AG09319 (cell line): ENCODE results near the gene KRT28.
"Not testable (repeated sequence)": the region's sequence is repeated elsewhere in the genome, so short reads cannot be mapped to it uniquely, and the experiment has no call there.

Source experiments
- DNase-seq: peaks from one replicate; pipeline ENCODE4 v3.0.0-alpha.2; 2010; ENCODE audit warnings: low read depth; ENCODE audit errors: extremely low read depth
- TF ChIP-seq, protein P1 (sequence below): IDR thresholded peaks from 2 replicates; pipeline ENCODE4 v1.5.1; 2011; ENCODE audit warnings: low read depth, mild to moderate bottlenecking, inconsistent platforms, low read length, moderate library complexity

KRT28 gene

DNA sequence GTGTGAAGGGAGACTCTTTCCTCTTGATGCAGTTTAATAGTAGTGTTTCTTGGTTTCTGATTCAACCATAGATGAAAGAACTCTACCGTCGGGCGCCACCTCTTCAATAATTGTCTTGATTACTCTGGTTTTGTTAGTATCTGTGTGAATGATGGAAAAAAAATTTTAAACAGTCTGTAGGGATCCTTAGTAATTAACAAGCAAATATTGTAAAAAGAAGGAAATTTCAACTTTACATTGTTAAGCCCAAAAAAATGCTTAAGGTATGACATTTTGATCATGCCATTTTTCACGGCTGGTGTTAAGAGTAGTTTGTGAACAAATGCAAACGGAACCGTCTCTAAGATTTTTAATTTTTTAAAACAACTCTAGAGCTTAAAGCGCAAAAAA, 18.6 kb upstream of the KRT28 start:
- no peak for DNase-seq
- TF ChIP-seq, protein P1, sequence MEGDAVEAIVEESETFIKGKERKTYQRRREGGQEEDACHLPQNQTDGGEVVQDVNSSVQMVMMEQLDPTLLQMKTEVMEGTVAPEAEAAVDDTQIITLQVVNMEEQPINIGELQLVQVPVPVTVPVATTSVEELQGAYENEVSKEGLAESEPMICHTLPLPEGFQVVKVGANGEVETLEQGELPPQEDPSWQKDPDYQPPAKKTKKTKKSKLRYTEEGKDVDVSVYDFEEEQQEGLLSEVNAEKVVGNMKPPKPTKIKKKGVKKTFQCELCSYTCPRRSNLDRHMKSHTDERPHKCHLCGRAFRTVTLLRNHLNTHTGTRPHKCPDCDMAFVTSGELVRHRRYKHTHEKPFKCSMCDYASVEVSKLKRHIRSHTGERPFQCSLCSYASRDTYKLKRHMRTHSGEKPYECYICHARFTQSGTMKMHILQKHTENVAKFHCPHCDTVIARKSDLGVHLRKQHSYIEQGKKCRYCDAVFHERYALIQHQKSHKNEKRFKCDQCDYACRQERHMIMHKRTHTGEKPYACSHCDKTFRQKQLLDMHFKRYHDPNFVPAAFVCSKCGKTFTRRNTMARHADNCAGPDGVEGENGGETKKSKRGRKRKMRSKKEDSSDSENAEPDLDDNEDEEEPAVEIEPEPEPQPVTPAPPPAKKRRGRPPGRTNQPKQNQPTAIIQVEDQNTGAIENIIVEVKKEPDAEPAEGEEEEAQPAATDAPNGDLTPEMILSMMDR, result no peak

DNA sequence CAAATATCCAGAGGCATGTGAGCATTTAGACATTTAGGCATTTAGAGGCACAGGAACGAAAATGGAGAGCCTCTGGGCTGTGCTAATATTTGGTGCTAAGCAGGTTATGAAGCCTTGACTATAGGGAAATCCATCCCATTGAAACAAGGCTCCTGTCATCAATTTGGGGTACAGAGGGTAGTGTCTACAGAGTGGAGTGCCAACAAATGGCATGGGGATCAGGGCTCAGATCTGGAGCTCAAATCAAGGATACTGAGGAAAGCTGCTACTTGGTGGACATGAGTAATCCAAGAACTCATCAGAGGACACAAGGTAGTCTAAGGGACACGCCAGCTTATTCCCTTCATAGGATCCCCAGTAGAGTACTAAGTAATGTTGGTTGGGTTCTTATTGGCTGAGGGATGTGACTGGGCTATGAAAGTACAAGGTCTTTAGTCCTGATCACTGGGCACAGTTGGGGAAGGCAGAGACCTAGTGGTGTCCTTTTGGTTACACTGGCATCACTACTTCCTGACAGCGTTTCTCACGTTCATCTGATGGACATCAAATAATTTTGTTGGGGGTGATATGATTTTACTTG, 17.4 kb upstream of the KRT28 start:
- TF ChIP-seq, protein P1, result no peak
- no peak for DNase-seq

DNA sequence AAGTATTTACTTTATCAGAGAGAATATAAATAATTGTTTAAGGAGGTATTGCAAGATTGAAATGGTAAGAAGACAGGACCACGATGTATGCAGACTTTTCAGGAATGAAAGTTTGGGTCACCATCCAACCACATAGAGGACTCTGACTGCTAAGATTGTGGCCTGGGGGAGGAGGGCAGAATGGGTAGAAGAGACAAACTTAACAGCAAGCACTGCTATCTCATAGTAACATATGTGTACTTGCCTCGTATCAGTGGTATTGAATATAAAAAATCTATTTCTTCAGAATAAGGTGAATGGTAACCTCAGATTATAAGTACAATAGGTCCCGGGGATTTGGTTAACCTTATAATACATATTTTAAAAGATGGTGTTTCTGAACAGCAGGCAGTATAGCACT, 16.8 kb upstream of the KRT28 start:
- no peak for DNase-seq

DNA sequence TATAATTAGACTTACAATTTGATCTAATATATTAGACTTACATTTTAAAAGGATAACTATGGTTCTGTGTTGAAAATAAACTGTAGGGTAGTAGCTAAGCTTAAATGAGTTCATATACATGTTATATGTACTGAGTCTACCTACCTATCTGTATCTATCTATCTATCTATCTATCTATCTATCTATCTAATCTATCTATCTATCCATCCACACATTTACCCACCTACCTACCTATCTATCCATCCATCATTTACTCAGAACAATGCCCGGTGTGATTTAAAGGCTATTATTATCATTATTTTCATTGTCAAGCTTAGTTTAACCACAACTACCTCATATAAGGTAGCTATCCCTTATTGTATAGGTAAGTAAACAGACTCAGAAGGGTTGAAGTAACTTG, 15.6 kb upstream of the KRT28 start:
- DNase-seq, result no peak
- TF ChIP-seq, protein P1, result no peak

More for the DNA sequence above, 16.8 kb upstream of the KRT28 start:
- TF ChIP-seq, protein P1, result no peak

DNA sequence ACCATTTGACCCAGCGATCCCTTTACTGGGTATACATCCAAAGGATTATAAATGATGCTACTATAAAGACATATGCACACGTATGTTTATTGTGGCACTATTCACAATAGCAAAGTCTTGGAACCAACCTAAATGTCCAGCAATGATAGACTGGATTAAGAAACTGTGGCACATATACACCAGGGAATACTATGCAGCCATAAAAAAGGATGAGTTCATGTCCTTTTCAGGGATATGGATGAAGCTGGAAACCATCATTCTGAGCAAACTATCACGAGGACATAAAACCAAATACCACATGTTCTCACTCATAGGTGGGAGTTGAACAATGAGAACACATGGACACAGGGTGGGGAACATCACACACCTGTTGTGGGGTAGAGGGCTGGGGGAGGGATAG, 14.9 kb upstream of the KRT28 start:
- DNase-seq, result not testable (repeated sequence)

DNA sequence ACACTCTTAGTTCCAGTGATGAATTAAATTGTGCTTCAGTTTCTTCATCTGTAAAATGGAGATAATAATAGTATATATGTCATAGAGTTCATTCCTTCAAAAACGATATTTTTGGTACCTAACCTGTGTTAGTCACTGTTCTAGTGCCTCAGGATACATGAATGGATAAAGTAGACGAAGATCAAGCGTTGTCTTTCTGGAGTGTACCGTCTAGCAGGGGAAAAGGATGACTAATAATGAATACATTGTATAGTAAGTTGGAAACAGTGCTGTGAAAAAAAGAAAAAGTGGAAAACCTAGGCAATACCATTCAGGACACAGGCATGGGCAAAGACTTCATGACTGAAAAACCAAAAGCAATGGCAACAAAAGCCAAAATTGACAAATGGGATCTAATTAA, 14.0 kb upstream of the KRT28 start:
- no peak for DNase-seq
- TF ChIP-seq, protein P1, result no peak

DNA sequence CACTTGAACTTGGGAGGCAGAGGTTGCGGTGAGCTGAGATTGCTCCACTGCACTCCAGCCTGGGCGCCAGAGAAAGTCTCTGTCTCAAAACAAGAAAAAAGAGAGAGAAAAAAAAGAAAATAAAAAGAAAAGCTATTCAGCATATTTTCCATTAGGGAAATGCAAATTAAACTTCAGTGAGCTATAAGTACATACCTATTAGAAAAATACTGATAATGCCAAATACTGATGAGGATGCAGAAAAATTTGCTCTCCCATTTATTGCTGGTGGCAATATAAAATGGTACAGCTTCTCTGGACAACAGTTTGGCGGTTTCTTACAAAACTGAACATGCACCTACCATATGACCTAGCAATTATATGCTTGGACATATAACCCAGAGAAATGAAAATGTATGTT, 12.9 kb upstream of the KRT28 start:
- DNase-seq, result no peak
- TF ChIP-seq, protein P1, result no peak

DNA sequence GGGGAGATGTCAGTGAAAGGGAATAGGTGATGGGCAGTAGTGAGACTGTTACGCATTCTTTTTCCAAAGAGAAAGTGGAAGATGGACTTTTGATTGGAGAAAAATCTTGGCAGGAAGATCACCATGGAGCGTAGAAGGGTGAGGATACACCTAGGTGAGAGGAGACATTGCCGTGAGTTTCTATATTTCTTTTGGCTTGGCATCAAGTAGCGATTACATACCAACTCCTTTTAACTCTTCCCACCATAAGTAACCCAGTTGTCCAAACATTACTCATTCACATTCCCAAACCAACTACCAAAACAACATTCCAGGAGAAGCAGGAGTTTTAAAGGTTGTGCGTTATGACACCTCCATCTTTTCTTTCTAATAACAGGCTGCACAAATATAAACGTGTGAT, 10.7 kb upstream of the KRT28 start:
- DNase-seq, result no peak
- TF ChIP-seq, protein P1, result no peak
